T-helper 9 cell (primary cell): Measurements from ENCODE around the gene SPINT2.

ENCODE experiments used
- DNase-seq: peaks from one replicate; pipeline ENCODE4 v3.0.0-alpha.2; 2020

The SPINT2 gene

GRCh38 chr19:38303517-38304351 is 39.4 kb downstream of the SPINT2 start, which contains the start of gene C19orf33:
C19orf33 (plus strand) TSS chr19:38304251; CDS start chr19:38304262, 11 bp downstream.
- DNase-seq = no peak

- no peak for DNase-seq
These were observed 40.0 kb downstream of the SPINT2 start for GRCh38 chr19:38304352-38304865.

DNA sequence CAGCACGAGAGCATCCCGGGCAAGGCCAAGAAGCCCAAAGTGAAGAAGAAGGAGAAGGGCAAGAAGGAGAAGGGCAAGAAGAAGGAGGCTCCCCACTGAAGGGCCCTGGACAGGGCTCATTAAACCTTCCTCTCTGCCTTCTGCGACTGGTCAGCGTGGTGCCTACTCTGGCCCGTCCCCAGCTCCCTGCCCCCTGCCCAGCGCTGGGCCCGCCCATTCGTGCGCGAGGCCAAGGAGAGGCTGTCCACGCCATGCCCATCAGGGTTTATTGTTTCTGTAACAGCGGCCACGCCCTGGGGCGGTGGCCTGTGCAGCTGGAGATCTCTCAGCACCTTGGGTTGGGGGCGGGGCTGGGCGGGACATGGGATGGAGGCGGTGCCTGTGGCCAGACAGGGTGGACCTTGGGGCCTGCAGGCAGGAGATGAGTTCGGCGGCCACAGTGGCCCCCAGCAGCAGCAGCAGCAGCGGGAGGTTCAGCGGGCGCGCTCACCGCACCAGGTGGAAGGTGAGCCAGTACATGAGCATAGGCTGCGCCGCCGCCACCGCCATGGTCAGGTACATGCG is 40.6 kb downstream of the SPINT2 start:
- DNase-seq = no peak

DNA sequence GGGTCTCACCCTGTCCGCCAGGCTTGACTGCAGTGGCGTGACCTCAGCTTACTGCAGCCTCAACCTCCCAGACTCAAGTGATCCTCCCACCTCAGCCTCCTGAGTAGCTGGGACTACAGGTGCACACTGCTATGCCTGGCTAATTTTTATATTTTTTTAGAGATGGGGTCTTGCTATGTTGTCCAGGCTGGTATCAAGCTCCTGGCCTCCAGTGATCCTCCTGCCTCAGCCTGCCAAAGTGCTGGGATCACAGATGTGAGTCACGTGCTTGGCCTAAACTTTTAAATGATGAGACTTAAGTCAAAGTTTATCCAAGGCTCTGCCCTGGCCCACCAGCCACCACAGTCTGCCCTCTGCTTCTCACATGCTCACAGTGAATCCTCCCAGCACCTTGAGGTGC is 41.9 kb downstream of the SPINT2 start:
- no peak for DNase-seq

DNA sequence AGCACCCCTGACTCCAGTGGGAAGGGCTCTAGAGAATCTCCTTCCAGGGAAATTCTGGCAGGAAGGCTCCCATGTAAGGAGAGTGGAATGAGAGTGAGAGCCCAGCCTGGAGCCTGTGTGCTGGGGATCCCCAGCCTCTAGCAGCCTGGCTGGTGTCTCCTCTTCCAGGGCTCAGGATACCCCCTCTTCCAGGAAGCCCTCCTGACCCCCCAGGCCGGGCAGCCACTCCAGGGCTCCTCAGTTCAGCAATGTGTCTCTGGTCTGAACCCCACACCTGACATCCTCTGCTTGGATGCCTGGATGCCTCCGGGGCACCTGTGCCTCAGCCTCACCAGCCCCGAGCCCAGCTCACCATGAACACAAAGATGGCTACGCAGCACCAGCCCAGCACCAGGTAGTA is 42.7 kb downstream of the SPINT2 start:
- DNase-seq = no peak

DNA sequence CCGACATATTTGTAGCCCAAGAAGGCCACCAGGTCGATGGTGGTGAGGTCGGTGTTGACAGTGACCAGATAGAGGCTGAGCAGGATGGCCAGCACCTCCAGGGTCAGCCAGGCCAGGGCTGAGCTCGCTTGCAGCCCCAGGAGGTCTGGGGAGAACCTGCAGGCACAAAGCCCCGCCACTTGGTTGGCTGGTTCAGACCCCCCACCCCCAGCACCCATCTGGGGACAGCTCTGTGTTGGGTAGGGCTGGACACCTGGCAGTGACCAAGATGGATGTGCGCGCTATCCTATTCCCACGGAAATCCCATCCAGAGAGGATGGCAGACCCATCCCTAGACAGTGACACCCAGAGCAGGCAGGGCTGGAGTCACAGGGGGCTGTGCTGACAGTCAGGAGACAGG is 43.2 kb downstream of the SPINT2 start:
- no peak for DNase-seq

GRCh38 chr19:38308006-38308766 is 43.8 kb downstream of the SPINT2 start:
- DNase-seq = no peak

DNA sequence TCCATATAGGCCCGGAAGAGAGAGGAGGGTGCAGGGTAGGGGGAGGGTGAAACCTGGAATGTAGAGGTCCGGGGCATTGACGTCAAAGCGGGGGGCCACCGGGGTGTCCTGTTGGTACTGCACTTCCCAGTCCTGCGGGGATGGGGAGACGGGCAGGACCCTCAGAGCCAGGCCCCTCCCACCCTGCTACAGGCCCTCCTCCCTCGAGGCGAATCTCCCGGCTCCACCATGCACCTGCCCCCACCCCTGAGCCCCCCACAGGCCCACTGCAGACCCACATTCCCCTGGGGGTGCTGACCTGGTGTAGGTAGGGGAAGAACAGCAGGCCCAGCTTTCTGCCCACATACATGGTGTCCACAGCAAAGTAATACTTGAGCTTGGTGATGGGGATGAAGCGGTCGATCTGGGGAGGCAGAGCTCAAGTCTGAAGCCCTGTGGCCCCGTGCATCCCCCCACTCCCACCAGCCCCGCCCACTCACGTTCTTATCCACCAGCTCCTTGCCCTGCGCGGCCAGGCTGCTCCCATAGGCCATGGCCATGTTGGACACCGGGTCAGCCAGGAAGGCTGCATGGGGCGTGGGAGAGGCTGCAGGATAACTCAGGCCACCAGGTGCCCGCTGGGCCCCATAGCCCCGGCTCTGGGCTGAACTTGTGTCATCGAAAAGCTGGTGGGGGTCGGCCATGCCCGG is 44.7 kb downstream of the SPINT2 start:
- no peak for DNase-seq

GRCh38 chr19:38309615-38310278 is 45.4 kb downstream of the SPINT2 start:
- DNase-seq = no peak

DNA sequence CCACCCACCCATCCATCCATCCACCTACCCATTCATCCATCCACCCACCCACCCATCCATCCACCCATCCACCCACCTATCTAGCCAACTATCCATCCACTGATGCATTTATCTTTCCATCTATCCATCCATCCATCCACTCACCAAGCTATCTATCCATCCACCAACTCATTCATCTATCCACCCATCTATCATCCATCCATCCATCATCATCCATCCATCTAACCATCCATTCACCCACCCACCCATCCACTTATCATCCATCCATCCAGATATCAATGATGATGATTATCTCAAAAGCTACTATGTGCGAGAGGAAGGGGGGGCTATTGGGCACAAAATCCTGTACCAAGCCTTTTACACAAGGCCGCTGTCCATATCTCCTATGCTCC is 45.9 kb downstream of the SPINT2 start:
- DNase-seq = no peak

DNA sequence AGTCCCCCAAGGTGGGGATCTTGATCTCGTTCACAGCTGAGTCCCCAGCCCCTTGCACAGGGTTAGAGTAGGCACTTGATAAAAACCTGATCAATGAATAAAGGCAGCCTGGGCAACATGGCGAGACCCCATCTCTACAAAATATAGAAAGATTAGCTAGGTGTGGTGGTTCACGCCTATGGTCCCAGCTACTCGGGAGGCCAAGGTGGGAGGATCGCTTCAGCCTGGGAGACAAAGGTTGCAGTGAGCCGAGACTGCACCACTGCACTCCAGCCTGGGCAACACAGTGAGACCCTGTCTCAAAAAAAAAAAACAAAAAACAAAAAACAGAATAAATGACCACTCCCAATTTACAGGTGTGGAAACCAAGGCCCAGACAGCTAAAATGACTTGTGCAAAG is 46.6 kb downstream of the SPINT2 start:
- DNase-seq = no peak

- peak; percentile 92 for DNase-seq
These were observed 51.5 kb downstream of the SPINT2 start, which contains the start of gene YIF1B for GRCh38 chr19:38315657-38316476. YIF1B (minus strand) TSS chr19:38315947; CDS start chr19:38315917, 30 bp downstream.

DNA sequence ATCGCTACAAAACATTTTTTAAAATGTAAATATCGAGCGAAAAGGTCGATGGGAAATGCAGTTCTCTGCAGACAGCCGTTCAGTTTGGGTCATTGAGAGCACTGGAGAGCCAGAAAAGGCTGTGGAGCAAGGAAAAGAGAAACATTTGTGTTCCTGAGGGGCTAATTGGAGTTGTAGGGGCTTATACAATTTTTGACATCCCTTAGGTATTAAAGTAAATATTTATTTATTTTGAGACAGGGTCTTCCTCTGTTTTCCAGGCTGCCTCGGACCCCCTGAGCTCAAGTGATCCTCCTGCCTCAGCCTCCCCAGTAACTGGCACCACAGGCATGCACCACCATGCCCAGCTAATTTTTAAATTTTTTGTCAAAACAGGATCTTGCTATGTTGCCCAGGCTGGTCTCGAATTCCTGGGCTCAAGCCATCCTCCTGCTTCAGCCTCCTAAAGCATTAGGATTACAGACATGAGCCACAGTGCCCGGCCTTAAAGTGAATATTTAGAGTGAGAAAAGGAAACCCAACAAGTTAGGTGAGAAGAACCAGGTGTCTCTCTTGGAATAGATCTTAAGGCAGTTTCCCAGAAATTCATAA is 52.2 kb downstream of the SPINT2 start:
- no peak for DNase-seq

- no peak for DNase-seq
These were observed 52.8 kb downstream of the SPINT2 start for GRCh38 chr19:38317104-38317612.

DNA sequence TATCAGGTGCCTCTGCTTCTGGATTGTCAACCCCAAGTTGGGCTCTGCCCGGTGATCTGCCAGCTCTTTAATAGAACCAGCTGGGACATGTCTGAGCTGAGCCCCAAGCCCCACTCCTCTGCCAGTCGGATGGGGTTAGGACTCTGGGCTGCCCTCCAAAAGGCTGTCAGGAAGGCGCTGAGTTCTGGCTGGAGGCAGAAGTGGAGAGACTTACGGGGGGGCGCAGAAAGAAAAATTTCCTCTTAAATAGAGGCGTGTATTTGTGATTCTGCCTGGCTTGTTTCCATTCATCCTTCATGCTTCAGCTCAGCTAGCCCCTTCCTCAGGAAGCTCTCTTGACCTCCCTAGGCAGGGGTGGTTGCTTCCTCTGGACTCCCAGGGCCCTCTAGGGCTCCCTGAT is 54.3 kb downstream of the SPINT2 start:
- DNase-seq = no peak

GRCh38 chr19:38319421-38320258 is 55.3 kb downstream of the SPINT2 start, which contains the start of gene KCNK6:
KCNK6 (plus strand) TSS chr19:38319845; CDS start chr19:38319951, 106 bp downstream.
- DNase-seq = peak; percentile 25

GRCh38 chr19:38320969-38321339 is 56.6 kb downstream of the SPINT2 start:
- no peak for DNase-seq

DNA sequence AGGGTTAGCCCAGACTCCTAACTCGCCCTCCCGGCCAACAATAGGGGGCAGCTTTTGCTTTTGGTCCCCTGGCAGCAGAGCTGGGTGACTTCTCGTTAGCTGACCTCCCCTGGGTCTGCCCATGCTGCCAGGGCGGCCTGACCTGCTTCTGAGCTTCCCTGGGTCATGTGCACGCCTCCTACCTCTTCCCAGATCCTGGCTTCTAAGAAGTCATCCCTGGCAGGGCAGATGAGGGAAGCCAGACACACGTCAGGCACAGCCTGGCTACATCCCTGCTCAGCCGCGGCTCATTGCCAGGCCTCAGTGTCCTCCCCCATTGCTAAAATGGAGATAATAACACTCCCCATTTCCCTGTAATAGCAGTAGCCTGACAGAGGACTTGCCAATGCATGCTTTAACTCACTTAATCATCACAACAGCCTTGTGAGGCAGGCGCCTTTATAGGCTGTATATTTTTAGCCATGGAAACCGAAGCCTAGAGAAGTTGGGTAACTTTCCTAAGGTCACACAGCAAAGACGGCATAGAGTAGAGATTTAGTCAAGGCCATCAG is 57.3 kb downstream of the SPINT2 start:
- DNase-seq = no peak

- no peak for DNase-seq
These were observed 58.9 kb downstream of the SPINT2 start for GRCh38 chr19:38323291-38323690.
